ENCODE measurements around the gene UBE2E3. TPM values are rescaled to one million over a fixed set of nuclear protein-coding genes. Genes with fewer than 3 reads are reported as not detected.

The UBE2E3 gene
- total RNA-seq, 2 donors from 2014 or later: 94.0 to 155 TPM

GRCh38 chr2:181070119-181070835, 89.9 kb downstream of the UBE2E3 start:
- Histone ChIP-seq H3K27ac (no peak overlapping the region), H3K36me3 (no peaks in the 10 kb centered on the region), H3K4me3 (no peak overlapping the region), H3K4me1 (replicated peaks) (no peaks in the 10 kb centered on the region), H3K27me3 (replicated peaks; ENCODE audit: insufficient read depth) (no peaks in the 10 kb centered on the region), H3K9me3 (no peaks in the 10 kb centered on the region)
- intact Hi-C loops (cut with DNase I): no loop called here
- no peak for DNase-seq (ENCODE audit: low spot score)
- TF ChIP-seq POLR2AphosphoS5 (IDR thresholded peaks at IDR 0.05): no peak
- no peak for TF ChIP-seq POLR2A (IDR thresholded peaks at IDR 0.05)
- 76% methylated on average over 2 of the region's 2 CpGs for WGBS

- Histone ChIP-seq H3K4me3 (no peak overlapping the region), H3K36me3 (no peaks in the 10 kb centered on the region), H3K27me3 (replicated peaks; ENCODE audit: insufficient read depth) (no peaks in the 10 kb centered on the region), H3K9me3 (no peaks in the 10 kb centered on the region), H3K27ac (no peak overlapping the region), H3K4me1 (replicated peaks) (no peaks in the 10 kb centered on the region)
- 90% methylated on average over 5 of the region's 5 CpGs for WGBS
- no peak for DNase-seq (ENCODE audit: low spot score)
- intact Hi-C loops (cut with DNase I): no loop called here
- TF ChIP-seq POLR2A (IDR thresholded peaks at IDR 0.05) (no peak), CTCF (IDR thresholded peaks at IDR 0.05) (no peak)
These were observed 90.4 kb downstream of the UBE2E3 start for GRCh38 chr2:181070836-181071200.

GRCh38 chr2:181072486-181073235, 92.3 kb downstream of the UBE2E3 start:
- H3K9me3 ChIP-seq: no peaks in the 10 kb centered on the region
- TF ChIP-seq POLR2AphosphoS5 (IDR thresholded peaks at IDR 0.05): no peak
- no peak for TF ChIP-seq POLR2A (IDR thresholded peaks at IDR 0.05)
- no peak for TF ChIP-seq CTCF (IDR thresholded peaks at IDR 0.05)
- DNase-seq (ENCODE audit: low spot score): no peak
- intact Hi-C loops (cut with DNase I): no loop called here
- no peak overlapping the region for H3K27ac ChIP-seq
- no peaks in the 10 kb centered on the region for H3K4me1 ChIP-seq (replicated peaks)
- WGBS: 84% methylated on average over 6 of the region's 6 CpGs
- no peaks in the 10 kb centered on the region for H3K27me3 ChIP-seq (replicated peaks; ENCODE audit: insufficient read depth)
- H3K4me3 ChIP-seq: no peak overlapping the region
- no peaks in the 10 kb centered on the region for H3K36me3 ChIP-seq

- no peak for TF ChIP-seq POLR2A (IDR thresholded peaks at IDR 0.05)
- no peak for TF ChIP-seq POLR2AphosphoS5 (IDR thresholded peaks at IDR 0.05)
- H3K4me1 ChIP-seq (replicated peaks): no peaks in the 10 kb centered on the region
- intact Hi-C loops (cut with DNase I): no loop called here
- no peak overlapping the region for H3K27ac ChIP-seq
- no peaks in the 10 kb centered on the region for H3K36me3 ChIP-seq
- H3K4me3 ChIP-seq: no peak overlapping the region
- DNase-seq (ENCODE audit: low spot score): no peak
- no peaks in the 10 kb centered on the region for H3K27me3 ChIP-seq (replicated peaks; ENCODE audit: insufficient read depth)
- H3K9me3 ChIP-seq: no peaks in the 10 kb centered on the region
These were observed 93.5 kb downstream of the UBE2E3 start for GRCh38 chr2:181073896-181074295.

- TF ChIP-seq POLR2A (IDR thresholded peaks at IDR 0.05): no peak
- no peak for TF ChIP-seq CTCF (IDR thresholded peaks at IDR 0.05)
- no peak for TF ChIP-seq POLR2AphosphoS5 (IDR thresholded peaks at IDR 0.05)
- no peak for DNase-seq (ENCODE audit: low spot score)
- Histone ChIP-seq H3K4me3 (no peak overlapping the region), H3K27me3 (replicated peaks; ENCODE audit: insufficient read depth) (no peaks in the 10 kb centered on the region), H3K36me3 (no peaks in the 10 kb centered on the region), H3K4me1 (replicated peaks) (no peaks in the 10 kb centered on the region), H3K9me3 (no peaks in the 10 kb centered on the region), H3K27ac (no peak overlapping the region)
- 48% methylated on average over 2 of the region's 2 CpGs for WGBS
- intact Hi-C loops (cut with DNase I): no loop called here
These were observed 94.1 kb downstream of the UBE2E3 start for GRCh38 chr2:181074457-181074856.

- no peak for TF ChIP-seq CTCF (IDR thresholded peaks at IDR 0.05)
- TF ChIP-seq POLR2AphosphoS5 (IDR thresholded peaks at IDR 0.05): no peak
- TF ChIP-seq POLR2A (IDR thresholded peaks at IDR 0.05): no peak
- Histone ChIP-seq H3K4me3 (no peak overlapping the region), H3K9me3 (no peaks in the 10 kb centered on the region), H3K4me1 (replicated peaks) (no peaks in the 10 kb centered on the region), H3K27ac (no peak overlapping the region), H3K36me3 (no peaks in the 10 kb centered on the region), H3K27me3 (replicated peaks; ENCODE audit: insufficient read depth) (no peaks in the 10 kb centered on the region)
- no peak for DNase-seq (ENCODE audit: low spot score)
- 36% methylated on average over 1 of the region's 1 CpG for WGBS
- intact Hi-C loops (cut with DNase I): no loop called here
These were observed 96.3 kb downstream of the UBE2E3 start for GRCh38 chr2:181076658-181077057.

Measured in prostate gland (tissue), 2 donors.